HepG2 (cell line): ENCODE measurements around the gene NXT1. TPM values are rescaled to one million over a fixed set of nuclear protein-coding genes. Genes with fewer than 3 reads are reported as not detected.
A peak's percentile ranks its signal among the peaks of the same experiment; 100 is the strongest.

Experiments
- FIP1L1 ChIP-seq: fragments of 200-400 bp; formaldehyde crosslinking; IDR thresholded peaks from 2 replicates; pipeline ENCODE4 v1.6.1; 2018; ENCODE audit warnings: low read depth, mild to moderate bottlenecking, low read length, moderate library complexity, borderline replicate concordance; ENCODE audit not compliant: insufficient read depth
- FOXO1 ChIP-seq: sonication (generic); formaldehyde crosslinking; IDR thresholded peaks from 2 replicates; pipeline ENCODE4 v1.4.0; 2020; ENCODE audit warnings: missing genetic modification reagents
- MLXIP ChIP-seq: sonication (generic); formaldehyde crosslinking; IDR thresholded peaks from 2 replicates; pipeline ENCODE4 v1.9.0; 2021; ENCODE audit warnings: missing genetic modification reagents, borderline replicate concordance
- PAF1 ChIP-seq: IDR thresholded peaks from 2 replicates; pipeline ENCODE4 v1.6.1; 2016; ENCODE audit warnings: missing genetic modification reagents, missing compliant biosample characterization
- PBX3 ChIP-seq: sonication (generic); formaldehyde crosslinking; IDR thresholded peaks from 2 replicates; pipeline ENCODE4 v1.8.1; 2023; ENCODE audit warnings: missing genetic modification reagents, inconsistent platforms, borderline replicate concordance
- POLR2G ChIP-seq: fragments of 200-400 bp; formaldehyde crosslinking; IDR thresholded peaks from 2 replicates; pipeline ENCODE4 v1.6.1; 2018; ENCODE audit warnings: mild to moderate bottlenecking, low read depth, low read length, moderate library complexity
- SIN3B ChIP-seq: fragments of 150-350 bp; IDR thresholded peaks from 2 replicates; pipeline ENCODE4 v1.6.1; 2014; ENCODE audit warnings: low read length
- SKIL ChIP-seq: sonication (generic); formaldehyde crosslinking; IDR thresholded peaks from 2 replicates; pipeline ENCODE4 v1.8.0; 2022; ENCODE audit warnings: missing genetic modification reagents, mild to moderate bottlenecking, moderate library complexity, borderline replicate concordance
- YEATS2 ChIP-seq: sonication (generic); formaldehyde crosslinking; IDR thresholded peaks from 2 replicates; pipeline ENCODE4 v1.4.0; 2020; ENCODE audit warnings: missing genetic modification reagents, borderline replicate concordance
- ZNF280B ChIP-seq: sonication (generic); formaldehyde crosslinking; IDR thresholded peaks from 2 replicates; pipeline ENCODE4 v1.5.0; 2020; ENCODE audit warnings: missing genetic modification reagents, mild to moderate bottlenecking, borderline replicate concordance
- ZNF724P ChIP-seq: sonication (generic); formaldehyde crosslinking; IDR thresholded peaks from 2 replicates; pipeline ENCODE4 v1.8.0; 2022; ENCODE audit warnings: missing genetic modification reagents, borderline replicate concordance
- ZSCAN25 ChIP-seq: sonication (generic); formaldehyde crosslinking; IDR thresholded peaks from 2 replicates; pipeline ENCODE4 v1.8.0; 2022; ENCODE audit warnings: mild to moderate bottlenecking, missing genetic modification reagents
- polyA plus RNA-seq, 8 experiments: library from polyadenylated mRNA; depleted of rRNA in 3 of 8; stranded (reverse) in 7 of 8; unstranded in 1 of 8; fragments of >200 nt; fragmentation: Illumina TruSeq in 4 of 8; extraction: Trizol in 4 of 8; gene quantifications; 2 replicates each; pipeline versions ENCODE4 v1.2.1 to v1.2.3, GENCODE V29; 2011 to 2016; ENCODE audit warnings: low read depth in 4 of 8, missing spikeins in 1 of 8, mixed read lengths in 1 of 8; ENCODE audit not compliant: insufficient read depth in 1 of 8
- total RNA-seq, 5 experiments: library from RNA; depleted of rRNA; stranded (reverse); fragments of >200 nt; fragmentation: Illumina TruSeq; extraction: Trizol; gene quantifications; 2 replicates each; pipeline ENCODE4 v1.2.3, GENCODE V29; 2016; ENCODE audit warnings: low read depth in 1 of 5
- TF ChIP-seq, protein P1 (sequence below): sonication (generic); formaldehyde crosslinking; IDR thresholded peaks from 2 replicates; pipeline ENCODE4 v1.4.0; 2020; ENCODE audit warnings: missing genetic modification reagents, borderline replicate concordance

The NXT1 gene
- total and polyA plus RNA-seq, 2 of the 13 experiments (the other 11 are each of a cell fraction or from before 2014, with no cell fraction given), result 35.6 to 65.9 TPM

DNA sequence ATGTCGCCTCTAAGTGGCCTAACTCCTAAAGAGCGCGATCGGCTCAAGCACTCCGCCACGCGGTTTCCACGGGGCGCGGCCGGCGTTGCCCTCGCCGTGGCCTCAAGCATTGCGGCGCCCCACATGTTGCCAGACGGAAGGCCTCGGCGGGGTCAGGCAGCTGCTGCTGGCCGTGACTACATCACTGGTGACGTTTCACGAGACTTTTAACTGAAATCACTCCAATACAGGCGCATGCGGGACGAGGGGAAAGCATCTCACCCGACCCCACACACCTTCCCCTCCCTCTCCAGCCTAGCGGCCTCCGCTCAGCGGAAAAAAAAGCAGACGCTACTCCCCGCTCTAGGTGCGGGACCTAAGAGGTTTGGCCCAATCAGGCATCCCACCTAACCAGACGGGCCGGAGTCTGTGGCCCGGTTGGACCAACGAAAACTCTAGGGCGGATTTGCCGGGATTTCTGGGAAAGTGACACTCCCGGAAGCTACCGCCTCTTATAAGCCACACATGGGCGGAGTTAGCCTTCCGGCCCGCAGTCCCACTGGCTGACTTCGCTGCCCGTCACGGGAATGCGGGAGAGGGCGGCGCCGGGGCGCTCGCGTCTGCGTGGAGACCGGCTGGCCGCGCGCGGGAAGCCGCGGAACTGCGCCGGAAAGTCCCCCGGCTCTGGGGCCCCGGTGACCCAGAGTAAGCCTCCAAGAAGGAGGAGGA, at the start of gene NXT1 (continued):
- TF ChIP-seq, protein P1, sequence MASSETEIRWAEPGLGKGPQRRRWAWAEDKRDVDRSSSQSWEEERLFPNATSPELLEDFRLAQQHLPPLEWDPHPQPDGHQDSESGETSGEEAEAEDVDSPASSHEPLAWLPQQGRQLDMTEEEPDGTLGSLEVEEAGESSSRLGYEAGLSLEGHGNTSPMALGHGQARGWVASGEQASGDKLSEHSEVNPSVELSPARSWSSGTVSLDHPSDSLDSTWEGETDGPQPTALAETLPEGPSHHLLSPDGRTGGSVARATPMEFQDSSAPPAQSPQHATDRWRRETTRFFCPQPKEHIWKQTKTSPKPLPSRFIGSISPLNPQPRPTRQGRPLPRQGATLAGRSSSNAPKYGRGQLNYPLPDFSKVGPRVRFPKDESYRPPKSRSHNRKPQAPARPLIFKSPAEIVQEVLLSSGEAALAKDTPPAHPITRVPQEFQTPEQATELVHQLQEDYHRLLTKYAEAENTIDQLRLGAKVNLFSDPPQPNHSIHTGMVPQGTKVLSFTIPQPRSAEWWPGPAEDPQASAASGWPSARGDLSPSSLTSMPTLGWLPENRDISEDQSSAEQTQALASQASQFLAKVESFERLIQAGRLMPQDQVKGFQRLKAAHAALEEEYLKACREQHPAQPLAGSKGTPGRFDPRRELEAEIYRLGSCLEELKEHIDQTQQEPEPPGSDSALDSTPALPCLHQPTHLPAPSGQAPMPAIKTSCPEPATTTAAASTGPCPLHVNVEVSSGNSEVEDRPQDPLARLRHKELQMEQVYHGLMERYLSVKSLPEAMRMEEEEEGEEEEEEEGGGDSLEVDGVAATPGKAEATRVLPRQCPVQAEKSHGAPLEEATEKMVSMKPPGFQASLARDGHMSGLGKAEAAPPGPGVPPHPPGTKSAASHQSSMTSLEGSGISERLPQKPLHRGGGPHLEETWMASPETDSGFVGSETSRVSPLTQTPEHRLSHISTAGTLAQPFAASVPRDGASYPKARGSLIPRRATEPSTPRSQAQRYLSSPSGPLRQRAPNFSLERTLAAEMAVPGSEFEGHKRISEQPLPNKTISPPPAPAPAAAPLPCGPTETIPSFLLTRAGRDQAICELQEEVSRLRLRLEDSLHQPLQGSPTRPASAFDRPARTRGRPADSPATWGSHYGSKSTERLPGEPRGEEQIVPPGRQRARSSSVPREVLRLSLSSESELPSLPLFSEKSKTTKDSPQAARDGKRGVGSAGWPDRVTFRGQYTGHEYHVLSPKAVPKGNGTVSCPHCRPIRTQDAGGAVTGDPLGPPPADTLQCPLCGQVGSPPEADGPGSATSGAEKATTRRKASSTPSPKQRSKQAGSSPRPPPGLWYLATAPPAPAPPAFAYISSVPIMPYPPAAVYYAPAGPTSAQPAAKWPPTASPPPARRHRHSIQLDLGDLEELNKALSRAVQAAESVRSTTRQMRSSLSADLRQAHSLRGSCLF, result peak; percentile 41; the same call in 1 of the 2 replicates
- TF ChIP-seq POLR2G (peak; percentile 94), PAF1 (CRISPR knock-in tag) (no peak), SKIL (CRISPR knock-in tag) (no peak), SIN3B (no peak), ZSCAN25 (peak; percentile 53), FIP1L1 (peak; percentile 89; the same call in 1 of the 2 replicates), ZNF724P (no peak; the same call in 1 of the 2 replicates), ZNF280B (CRISPR knock-in tag) (peak; percentile 90), YEATS2 (CRISPR knock-in tag) (peak; percentile 81), MLXIP (0 out of 2 replicates have a peak, but pooled peaks have one; percentile 14), PBX3 (CRISPR knock-in tag) (peak; percentile 96; the same call in 1 of the 2 replicates), FOXO1 (CRISPR knock-in tag) (peak; percentile 53)
